Endothelial cell of umbilical vein (primary cell): ENCODE data around the gene RP2. TPM values are rescaled to one million over a fixed set of nuclear protein-coding genes. Genes with fewer than 3 reads are reported as not detected.

Source experiments
- BruUV-seq: library from RNA; stranded (reverse); fragments of 400-500 nt; replicated peaks from 2 replicates; lab custom pipeline; 2021; lab: Mats Ljungman, UMichigan
- CTCF ChIA-PET: fragments of 300-600, 350-600 bp; sonication (Branson Sonifier 250); formaldehyde crosslinking; loops from one replicate; lab custom pipeline; 2021; ENCODE audit warnings: antibody characterized with exemption, inconsistent platforms; lab: Charles Lee
- POLR2A ChIA-PET: fragments of 300-600, 350-600 bp; sonication (Branson Sonifier 250); formaldehyde crosslinking; loops from one replicate; lab custom pipeline; 2021; ENCODE audit warnings: antibody characterized with exemption, inconsistent platforms; lab: Charles Lee
- DNase-seq: peaks from one replicate; pipeline ENCODE4 v3.0.0-alpha.2; 2011; ENCODE audit warnings: low read depth, low spot score
- FAIRE-seq: peaks from 2 replicates; lab custom pipeline; 2011; peaks lifted over from hg19 to GRCh38; lab: Jason Lieb, UNC
- H2AFZ ChIP-seq: 2 replicates; pipeline ENCODE4 v1.6.0; 2012; ENCODE audit warnings: low read depth, low read length, control low read depth, inconsistent platforms
- H3K27ac ChIP-seq: 2 replicates; pipeline ENCODE4 v1.5.1; 2011; ENCODE audit warnings: low read depth, mild to moderate bottlenecking, control low read depth, low read length, moderate library complexity; ENCODE audit not compliant: insufficient read depth
- H3K27me3 ChIP-seq, 2 experiments: 2 replicates each; pipeline versions ENCODE4 v1.6.0 to v1.6.1; 2011; ENCODE audit warnings: low read length in 2 of 2, mixed read lengths in 1 of 2; ENCODE audit not compliant: control insufficient read depth in 2 of 2, insufficient read depth in 2 of 2
- H3K36me3 ChIP-seq, 2 experiments: 2 replicates in 1 of 2; 3 replicates in 1 of 2; pipeline ENCODE4 v1.5.1; 2011; ENCODE audit warnings: low read length in 2 of 2, mild to moderate bottlenecking in 1 of 2, moderate library complexity in 1 of 2; ENCODE audit not compliant: control insufficient read depth in 2 of 2, insufficient read depth in 2 of 2; ENCODE audit errors: extremely low read depth in 1 of 2
- H3K4me1 ChIP-seq: 3 replicates; pipeline ENCODE4 v1.5.1; 2011; ENCODE audit warnings: mild to moderate bottlenecking, low read length; ENCODE audit not compliant: control insufficient read depth, insufficient read depth; ENCODE audit errors: extremely low read depth
- H3K4me2 ChIP-seq: 2 replicates; pipeline ENCODE4 v1.6.1; 2011; ENCODE audit warnings: low read length, control low read depth, mixed read lengths; ENCODE audit not compliant: insufficient read depth
- H3K4me3 ChIP-seq, 3 experiments: fragments of 200-600 bp in 1 of 3; sonication (generic), shearing (Covaris generic) in 1 of 3; replicated peaks in 1 of 3; 2 replicates each; pipeline ENCODE4 v1.5.1; 2011 to 2016; ENCODE audit warnings: control low read depth in 3 of 3, low read length in 3 of 3, mild to moderate bottlenecking in 2 of 3, inconsistent platforms in 1 of 3, low read depth in 1 of 3, moderate library complexity in 1 of 3; ENCODE audit not compliant: insufficient read depth in 1 of 3
- H3K79me2 ChIP-seq: 2 replicates; pipeline ENCODE4 v1.6.0; 2012; ENCODE audit warnings: low read length, inconsistent platforms; ENCODE audit not compliant: control insufficient read depth, insufficient read depth
- H3K9ac ChIP-seq: replicated peaks from 2 replicates; pipeline ENCODE3; 2011; ENCODE audit warnings: low read length, control low read depth; ENCODE audit not compliant: insufficient read depth; ENCODE audit errors: extremely low read depth
- H3K9me1 ChIP-seq: replicated peaks from 3 replicates; pipeline ENCODE4 v1.6.0; 2011; ENCODE audit warnings: mild to moderate bottlenecking, low read length; ENCODE audit not compliant: control insufficient read depth, insufficient read depth; ENCODE audit errors: extremely low read depth
- H3K9me3 ChIP-seq: replicated peaks from 2 replicates; pipeline ENCODE4 v1.5.1; 2012; ENCODE audit warnings: low read length, inconsistent platforms; ENCODE audit not compliant: control insufficient read depth, insufficient read depth
- H4K20me1 ChIP-seq: replicated peaks from 2 replicates; pipeline ENCODE3; 2011; ENCODE audit warnings: mild to moderate bottlenecking, low read length; ENCODE audit not compliant: control insufficient read depth, insufficient read depth; ENCODE audit errors: extremely low read depth
- EZH2 ChIP-seq: IDR thresholded peaks from 2 replicates; pipeline ENCODE4 v1.6.1; 2012; ENCODE audit warnings: borderline replicate concordance, low read depth, mild to moderate bottlenecking, moderate library complexity, low read length, inconsistent platforms; ENCODE audit not compliant: severe bottlenecking
- FOS ChIP-seq: IDR thresholded peaks from 2 replicates; pipeline ENCODE4 v1.6.1; 2011; ENCODE audit warnings: mild to moderate bottlenecking, low read length, moderate library complexity, borderline replicate concordance; ENCODE audit not compliant: insufficient read depth
- GATA2 ChIP-seq: IDR thresholded peaks from 2 replicates; pipeline ENCODE4 v1.7.0; 2011; ENCODE audit warnings: low read depth, mild to moderate bottlenecking, moderate library complexity, mixed read lengths, low read length; ENCODE audit not compliant: insufficient read length, insufficient read depth
- JUN ChIP-seq: IDR thresholded peaks from 2 replicates; pipeline ENCODE4 v1.6.1; 2011; ENCODE audit warnings: borderline replicate concordance, low read depth; ENCODE audit not compliant: insufficient read length, insufficient read depth
- MYC ChIP-seq: IDR thresholded peaks from one replicate; pipeline ENCODE4 v1.6.1; 2011; ENCODE audit warnings: mild to moderate bottlenecking, low read depth, low read length
- POLR2A ChIP-seq: IDR thresholded peaks from 2 replicates; pipeline ENCODE4 v1.6.1; 2012; ENCODE audit warnings: low read depth, mild to moderate bottlenecking, control low read depth, low read length
- POLR2AphosphoS5 ChIP-seq: IDR thresholded peaks from 2 replicates; pipeline ENCODE4 v1.6.1; 2012; ENCODE audit warnings: low read depth, mild to moderate bottlenecking, control low read depth, low read length, moderate library complexity; ENCODE audit not compliant: insufficient read depth
- dilution Hi-C: fragments of 300-500 bp; cut with MboI; formaldehyde crosslinking; loops from one replicate; pipeline ENCODE4 v1.15.0; 2019; ENCODE audit warnings: low sequenced_read_pairs; ENCODE audit not compliant: extremely low pct_ligation_motif_present
- intact Hi-C: fragments of 100-400 bp; cut with micrococcal nuclease; formaldehyde crosslinking; loops from one replicate; pipeline ENCODE4 v1.10.0; 2022
- polyA plus RNA-seq, 4 experiments: library from polyadenylated mRNA; depleted of rRNA in 3 of 4; stranded (reverse) in 3 of 4; unstranded in 1 of 4; fragments of >200 nt; gene quantifications; 2 replicates each; pipeline versions ENCODE4 v1.2.1 to v1.2.3, GENCODE V29; 2011 to 2012; ENCODE audit warnings: missing spikeins in 1 of 4
- total RNA-seq: library from RNA; stranded (reverse); gene quantifications from 2 replicates; pipeline ENCODE4 v1.2.3, GENCODE V29; 2021
- TF ChIP-seq, protein P1 (sequence below), 2 donors: IDR thresholded peaks; 1 replicate in 1 of 2; 2 replicates in 1 of 2; pipeline ENCODE4 v1.5.1; 2011; ENCODE audit warnings: low read length in 2 of 2, mild to moderate bottlenecking in 2 of 2, moderate library complexity in 2 of 2, control low read depth in 1 of 2, inconsistent platforms in 1 of 2, low read depth in 1 of 2; ENCODE audit not compliant: insufficient read depth in 1 of 2; ENCODE audit errors: extremely low read depth in 1 of 2
- TF ChIP-seq, protein P2 (sequence below): IDR thresholded peaks from 2 replicates; pipeline ENCODE4 v1.6.1; 2011; ENCODE audit not compliant: insufficient read depth, insufficient read length

RP2 gene
- total and polyA plus RNA-seq, 2 donors (not counting 3 experiments of a cell fraction or from before 2014, with no cell fraction given) = 7.4 to 20.5 TPM

GRCh38 chrX:46841346-46841745, 4.5 kb downstream of the RP2 start:
- ChIA-PET CTCF (interaction anchor here (2.4 kb wide), 1 partner anchor 63 kb away, joined by 8 read pairs; no protein-coding TSS in a partner anchor), POLR2A (no interaction called here)
- Histone ChIP-seq H3K4me3 (no peak overlapping the region), H3K9me3 (no peaks in the 10 kb centered on the region), H3K4me1 (peaks cover 5% of the 10 kb centered on the region), H3K9me1 (no peaks in the 10 kb centered on the region), H3K27me3 (no peaks in the 10 kb centered on the region), H3K9ac (no peak overlapping the region), H3K36me3 (no peaks in the 10 kb centered on the region), H2AFZ (no peak overlapping the region), H3K4me2 (no peak overlapping the region), H3K27ac (no peak overlapping the region), H3K79me2 (peaks cover 77% of the 10 kb centered on the region), H4K20me1 (no peaks in the 10 kb centered on the region)
- intact Hi-C loops (no loop called here), dilution Hi-C loops (no loop called here)
- no TSS peak for BruUV-seq
- FAIRE-seq (peak; percentile 38), DNase-seq (peak; percentile 21)
- TF ChIP-seq POLR2AphosphoS5 (no peak), EZH2 (no peak), MYC (no peak), GATA2 (no peak), POLR2A (no peak), JUN (no peak), FOS (no peak)
- TF ChIP-seq, protein P1, sequence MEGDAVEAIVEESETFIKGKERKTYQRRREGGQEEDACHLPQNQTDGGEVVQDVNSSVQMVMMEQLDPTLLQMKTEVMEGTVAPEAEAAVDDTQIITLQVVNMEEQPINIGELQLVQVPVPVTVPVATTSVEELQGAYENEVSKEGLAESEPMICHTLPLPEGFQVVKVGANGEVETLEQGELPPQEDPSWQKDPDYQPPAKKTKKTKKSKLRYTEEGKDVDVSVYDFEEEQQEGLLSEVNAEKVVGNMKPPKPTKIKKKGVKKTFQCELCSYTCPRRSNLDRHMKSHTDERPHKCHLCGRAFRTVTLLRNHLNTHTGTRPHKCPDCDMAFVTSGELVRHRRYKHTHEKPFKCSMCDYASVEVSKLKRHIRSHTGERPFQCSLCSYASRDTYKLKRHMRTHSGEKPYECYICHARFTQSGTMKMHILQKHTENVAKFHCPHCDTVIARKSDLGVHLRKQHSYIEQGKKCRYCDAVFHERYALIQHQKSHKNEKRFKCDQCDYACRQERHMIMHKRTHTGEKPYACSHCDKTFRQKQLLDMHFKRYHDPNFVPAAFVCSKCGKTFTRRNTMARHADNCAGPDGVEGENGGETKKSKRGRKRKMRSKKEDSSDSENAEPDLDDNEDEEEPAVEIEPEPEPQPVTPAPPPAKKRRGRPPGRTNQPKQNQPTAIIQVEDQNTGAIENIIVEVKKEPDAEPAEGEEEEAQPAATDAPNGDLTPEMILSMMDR (IDR thresholded peaks at IDR 0.05; ENCODE audit: extremely low read depth in 1 of 2, insufficient read depth in 1 of 2, low read depth in 1 of 2, low read length in 2 of 2) = no peak
- TF ChIP-seq, protein P2, sequence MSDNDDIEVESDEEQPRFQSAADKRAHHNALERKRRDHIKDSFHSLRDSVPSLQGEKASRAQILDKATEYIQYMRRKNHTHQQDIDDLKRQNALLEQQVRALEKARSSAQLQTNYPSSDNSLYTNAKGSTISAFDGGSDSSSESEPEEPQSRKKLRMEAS = no peak
